HL-60/S4 treated with retinoic acid at 250 ng/mL for 4 days and 3 days (cell line): ENCODE data around the gene ADCK2.
"Not testable (repeated sequence)": the region's sequence is repeated elsewhere in the genome, so short reads cannot be mapped to it uniquely, and the experiment has no call there.

ENCODE experiments used
- in situ Hi-C: fragments of 300-500 bp; cut with MboI; formaldehyde crosslinking; loops from 2 replicates; pipeline ENCODE4 v1.7.0; 2022; ENCODE audit warnings: low sequenced_read_pairs

Gene ADCK2

GRCh38 chr7:140734729-140735128 is 62.0 kb downstream of the ADCK2 start:
- in situ Hi-C loops, result no loop called here

- in situ Hi-C loops, result no loop called here
Measured at GRCh38 chr7:140738280-140738679, 65.5 kb downstream of the ADCK2 start.

DNA sequence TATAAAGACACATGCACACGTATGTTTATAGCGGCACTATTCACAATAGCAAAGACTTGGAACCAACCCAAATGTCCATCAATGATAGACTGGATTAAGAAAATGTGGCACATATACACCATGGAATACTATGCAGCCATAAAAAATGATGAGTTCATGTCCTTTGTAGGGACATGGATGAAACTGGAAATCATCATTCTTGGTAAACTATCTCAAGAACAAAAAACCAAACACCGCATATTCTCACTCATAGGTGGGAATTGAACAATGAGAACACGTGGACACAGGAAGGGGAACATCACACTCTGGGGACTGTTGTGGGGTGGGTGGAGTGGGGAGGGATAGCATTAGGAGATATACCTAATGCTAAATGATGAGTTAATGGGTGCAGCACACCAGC is 70.5 kb downstream of the ADCK2 start:
- in situ Hi-C loops, result not testable (repeated sequence)

DNA sequence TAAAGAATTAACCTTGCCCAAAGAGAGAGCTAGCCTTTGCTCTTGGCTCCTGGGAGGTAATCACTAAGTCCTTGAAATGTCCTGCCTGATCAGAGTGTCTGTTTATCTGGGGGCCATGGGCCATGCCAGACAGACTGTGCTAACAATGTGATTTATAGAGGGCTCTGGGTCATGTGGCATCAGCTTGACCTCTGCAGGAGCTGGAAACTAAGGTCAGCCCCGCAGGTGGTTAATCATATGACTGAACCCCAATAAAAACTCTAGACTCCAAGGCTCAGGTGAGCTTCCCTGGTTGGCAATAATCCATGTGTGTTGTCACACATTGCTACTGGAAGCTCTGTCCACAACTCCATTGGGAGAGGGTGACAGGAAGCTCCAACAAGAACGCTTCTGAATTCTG is 71.3 kb downstream of the ADCK2 start:
- in situ Hi-C loops, result no loop called here
